OCI-LY1 (cell line): Measurements from ENCODE around the gene RTF2.

ENCODE experiments used
- H2AFZ ChIP-seq: fragments of 200-600 bp; sonication (generic), shearing (Covaris generic); 2 replicates; pipeline ENCODE4 v1.6.0; 2014; ENCODE audit warnings: antibody characterized with exemption, mild to moderate bottlenecking, low read length
- H3F3A ChIP-seq: fragments of 200-600 bp; sonication (generic), shearing (Covaris generic); 2 replicates; pipeline ENCODE4 v1.6.0; 2014; ENCODE audit warnings: mild to moderate bottlenecking, antibody characterized with exemption, low read length, moderate library complexity; ENCODE audit not compliant: insufficient read depth
- H3K27ac ChIP-seq: fragments of 200-600 bp; sonication (generic); 2 replicates; pipeline ENCODE4 v1.5.1; 2014; ENCODE audit warnings: low read length, mixed run types, mild to moderate bottlenecking, low read depth; ENCODE audit not compliant: poor library complexity, severe bottlenecking
- H3K27me3 ChIP-seq: fragments of 200-600 bp; sonication (generic); 2 replicates; pipeline ENCODE4 v1.6.0; 2014; ENCODE audit warnings: antibody characterized with exemption, mild to moderate bottlenecking, low read length, moderate library complexity; ENCODE audit not compliant: insufficient read depth
- H3K36me3 ChIP-seq: fragments of 200-600 bp; sonication (generic); 2 replicates; pipeline ENCODE4 v1.6.1; 2014; ENCODE audit warnings: mild to moderate bottlenecking, antibody characterized with exemption, low read length, moderate library complexity, mixed read lengths; ENCODE audit not compliant: insufficient read depth
- H3K4me1 ChIP-seq: fragments of 200-600 bp; sonication (generic); 2 replicates; pipeline ENCODE4 v1.5.1; 2014; ENCODE audit warnings: mild to moderate bottlenecking, low read length, moderate library complexity; ENCODE audit not compliant: insufficient read depth, severe bottlenecking
- H3K4me2 ChIP-seq: fragments of 200-600 bp; sonication (generic), shearing (Covaris generic); 2 replicates; pipeline ENCODE4 v1.6.1; 2014; ENCODE audit warnings: low read length
- H3K4me3 ChIP-seq: fragments of 200-600 bp; sonication (generic); 2 replicates; pipeline ENCODE4 v1.5.1; 2014; ENCODE audit warnings: low read length, low read depth, mild to moderate bottlenecking, mixed read lengths; ENCODE audit not compliant: poor library complexity, severe bottlenecking
- H3K79me2 ChIP-seq: fragments of 200-600 bp; shearing (Covaris generic); 2 replicates; pipeline ENCODE4 v1.6.1; 2016; ENCODE audit warnings: mixed run types, low read length, mixed read lengths; ENCODE audit not compliant: insufficient read depth
- H3K9ac ChIP-seq: fragments of 200-600 bp; sonication (generic), shearing (Covaris generic); 2 replicates; pipeline ENCODE4 v1.6.1; 2014; ENCODE audit warnings: mild to moderate bottlenecking, low read length, mixed read lengths
- H3K9me2 ChIP-seq: fragments of 200-600 bp; sonication (generic), shearing (Covaris generic); 2 replicates; pipeline ENCODE4 v1.6.1; 2014; ENCODE audit warnings: low read depth, mild to moderate bottlenecking, low read length, mixed read lengths
- H3K9me3 ChIP-seq: fragments of 200-600 bp; shearing (Covaris generic); 2 replicates; pipeline ENCODE4 v1.6.1; 2014; ENCODE audit warnings: low read length, mixed read lengths
- H4K20me1 ChIP-seq: fragments of 200-600 bp; sonication (generic), shearing (Covaris generic); 2 replicates; pipeline ENCODE4 v1.6.0; 2016; ENCODE audit warnings: mild to moderate bottlenecking, low read length; ENCODE audit not compliant: insufficient read depth
- CTCF ChIP-seq: fragments of 200-600 bp; sonication (generic), shearing (Covaris generic); IDR thresholded peaks from 2 replicates; pipeline ENCODE4 v1.5.1; 2017; ENCODE audit warnings: mild to moderate bottlenecking, antibody characterized with exemption, low read length, moderate library complexity, mixed read lengths
- EZH2 ChIP-seq: fragments of 200-600 bp; sonication (generic), shearing (Covaris generic); IDR thresholded peaks from 2 replicates; pipeline ENCODE4 v1.8.0; 2017; ENCODE audit warnings: borderline replicate concordance, mixed run types, mild to moderate bottlenecking, antibody characterized with exemption, low read length, moderate library complexity, mixed read lengths

RTF2 gene

GRCh38 chr20:56542489-56543030, 74.1 kb downstream of the RTF2 start:
- no peak for TF ChIP-seq CTCF
- no peak overlapping the region for H3K4me3 ChIP-seq
- no peaks in the 10 kb centered on the region for H3F3A ChIP-seq
- H3K79me2 ChIP-seq, result no peaks in the 10 kb centered on the region
- H3K4me2 ChIP-seq, result no peak overlapping the region
- H3K27me3 ChIP-seq, result no peaks in the 10 kb centered on the region; the same call in 1 of the 2 replicates
- no peaks in the 10 kb centered on the region for H3K36me3 ChIP-seq
- H3K9me2 ChIP-seq, result no peaks in the 10 kb centered on the region
- H4K20me1 ChIP-seq, result no peaks in the 10 kb centered on the region
- H3K9ac ChIP-seq, result no peak overlapping the region
- no peak overlapping the region for H3K27ac ChIP-seq
- H2AFZ ChIP-seq, result no peak overlapping the region
- no peaks in the 10 kb centered on the region for H3K4me1 ChIP-seq
- H3K9me3 ChIP-seq, result no peaks in the 10 kb centered on the region

GRCh38 chr20:56551571-56551970, 83.1 kb downstream of the RTF2 start:
- Histone ChIP-seq H3K4me1 (no peaks in the 10 kb centered on the region), H3F3A (no peaks in the 10 kb centered on the region), H3K79me2 (no peaks in the 10 kb centered on the region), H4K20me1 (no peaks in the 10 kb centered on the region), H3K27ac (no peak overlapping the region), H3K4me2 (no peak overlapping the region), H3K9ac (no peak overlapping the region), H3K36me3 (no peaks in the 10 kb centered on the region), H3K4me3 (no peak overlapping the region), H2AFZ (no peak overlapping the region), H3K9me3 (no peaks in the 10 kb centered on the region), H3K27me3 (no peaks in the 10 kb centered on the region), H3K9me2 (no peaks in the 10 kb centered on the region)
- TF ChIP-seq CTCF (no peak), EZH2 (no peak)

GRCh38 chr20:56552911-56553629, 84.6 kb downstream of the RTF2 start:
- no peak overlapping the region for H2AFZ ChIP-seq
- H3K36me3 ChIP-seq, result no peaks in the 10 kb centered on the region
- H3F3A ChIP-seq, result no peaks in the 10 kb centered on the region
- no peak overlapping the region for H3K27ac ChIP-seq
- no peak for TF ChIP-seq CTCF
- no peak for TF ChIP-seq EZH2
- H3K4me2 ChIP-seq, result no peak overlapping the region
- no peak overlapping the region for H3K9ac ChIP-seq
- H4K20me1 ChIP-seq, result no peaks in the 10 kb centered on the region
- no peaks in the 10 kb centered on the region for H3K4me1 ChIP-seq
- no peaks in the 10 kb centered on the region for H3K9me3 ChIP-seq
- H3K79me2 ChIP-seq, result no peaks in the 10 kb centered on the region
- H3K27me3 ChIP-seq, result no peaks in the 10 kb centered on the region
- no peaks in the 10 kb centered on the region for H3K9me2 ChIP-seq
- H3K4me3 ChIP-seq, result no peak overlapping the region
